Measurements from ENCODE around the gene NFYB.
"Not testable (repeated sequence)": the region's sequence is repeated elsewhere in the genome, so short reads cannot be mapped to it uniquely, and the experiment has no call there.

NFYB gene
- total RNA-seq: 7.4 to 27.2 (median 13.4) reads per million in 17 experiments

DNA sequence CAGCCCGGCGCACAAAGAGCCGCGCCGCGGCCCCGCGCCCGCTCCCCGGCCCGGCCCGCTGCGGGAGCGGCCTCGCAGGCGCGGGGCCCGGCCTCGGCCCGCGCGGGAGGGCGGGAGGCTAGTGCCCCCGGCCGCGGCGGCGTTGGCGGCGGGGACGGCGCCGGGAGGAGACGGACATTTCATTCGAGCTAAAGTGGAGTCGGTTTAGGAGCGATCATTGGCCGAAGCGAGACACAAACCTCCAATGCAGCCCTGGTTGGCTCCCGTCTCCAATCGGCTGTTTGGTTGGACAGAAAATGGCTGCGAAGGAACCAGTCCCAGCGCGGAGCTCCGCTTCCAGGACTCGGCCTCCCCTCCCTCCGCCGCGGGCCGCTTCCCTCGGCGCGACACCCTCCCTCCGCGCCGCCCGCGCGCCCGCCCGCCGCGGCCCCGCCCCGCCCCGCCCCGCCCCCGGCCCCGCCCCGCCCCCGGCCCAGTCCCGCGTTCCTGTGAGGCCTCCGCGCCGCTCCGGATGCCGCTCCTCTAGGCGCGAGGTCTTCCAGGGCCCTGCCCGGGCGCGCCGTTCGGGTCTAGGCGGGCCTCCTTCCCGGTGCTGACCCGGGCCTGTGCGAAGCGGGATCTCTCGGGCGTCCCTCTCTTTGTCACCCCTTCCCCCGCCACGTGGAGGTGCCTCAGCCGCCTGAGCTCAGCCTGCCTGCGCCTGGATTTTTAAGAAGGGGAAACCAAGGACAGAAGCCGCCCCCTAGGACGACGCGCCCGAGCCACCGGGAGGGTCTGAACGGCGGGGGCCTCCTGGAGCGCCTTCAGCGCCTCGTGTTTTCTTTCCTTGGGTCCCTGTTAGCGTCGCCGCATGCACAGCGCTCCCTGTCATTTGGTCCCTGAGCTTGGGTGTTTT lies at the start of gene NFYB:
NFYB (minus strand) TSS at position 309 of the 895 bp plus-strand sequence. CDS start 2,757 bp downstream, outside the sequence.
- DNase-seq: peak; percentile 96 to 99 (median 96)

DNA sequence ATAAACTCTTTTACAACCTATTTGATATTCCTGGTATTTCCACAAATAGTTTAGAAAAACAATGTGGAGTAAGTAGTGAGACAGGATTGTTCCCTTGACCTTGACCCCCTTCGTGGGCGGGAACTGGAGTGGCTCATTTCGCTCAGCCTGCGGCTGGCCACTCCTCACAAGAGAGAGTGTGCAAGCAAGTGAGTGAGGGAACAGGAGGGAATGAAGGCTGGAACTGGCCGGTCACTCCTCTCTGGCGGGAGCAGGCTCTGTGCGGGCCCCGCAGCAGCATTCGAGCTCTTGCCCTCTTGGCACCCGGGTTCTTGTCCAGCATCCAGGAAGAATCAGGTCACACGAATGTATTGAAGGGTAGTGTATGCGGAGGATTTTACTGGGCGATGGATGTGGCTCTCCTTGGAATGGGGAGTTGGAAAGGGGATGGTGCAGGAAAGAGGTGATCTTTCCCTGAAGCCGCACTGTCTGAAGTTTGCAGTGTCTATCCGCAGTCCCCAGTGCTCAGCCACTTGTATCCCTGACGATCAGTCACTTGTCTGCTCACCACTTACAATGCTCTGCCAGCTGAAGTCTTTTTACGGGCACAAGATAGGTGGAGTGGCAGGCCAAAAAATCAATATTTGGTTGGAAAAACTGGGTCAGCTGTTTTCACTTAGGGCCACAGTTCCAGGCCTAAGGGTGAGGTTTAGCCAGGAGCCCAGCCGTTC lies 49.6 kb upstream of the NFYB start:
- no peak for DNase-seq

DNA sequence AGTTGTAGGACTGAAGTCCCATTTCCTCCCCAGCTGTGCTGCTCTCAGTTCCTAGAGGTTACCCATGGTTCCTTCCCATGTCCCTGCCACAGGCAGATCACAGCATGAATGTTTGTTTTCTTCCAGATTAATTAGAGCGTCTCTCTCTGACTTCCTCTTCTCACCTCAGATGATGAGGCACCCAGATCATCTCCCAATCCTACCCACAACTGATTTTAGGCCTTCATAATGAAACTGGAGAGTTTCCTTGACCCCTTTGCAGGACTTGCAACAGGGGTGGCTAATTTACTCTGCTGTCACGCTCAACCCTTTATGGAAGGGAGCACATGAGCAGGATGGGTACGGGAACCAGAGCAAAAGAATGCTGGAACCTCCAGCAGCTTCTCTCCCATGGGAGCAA lies 45.4 kb upstream of the NFYB start:
- no peak for DNase-seq

DNA sequence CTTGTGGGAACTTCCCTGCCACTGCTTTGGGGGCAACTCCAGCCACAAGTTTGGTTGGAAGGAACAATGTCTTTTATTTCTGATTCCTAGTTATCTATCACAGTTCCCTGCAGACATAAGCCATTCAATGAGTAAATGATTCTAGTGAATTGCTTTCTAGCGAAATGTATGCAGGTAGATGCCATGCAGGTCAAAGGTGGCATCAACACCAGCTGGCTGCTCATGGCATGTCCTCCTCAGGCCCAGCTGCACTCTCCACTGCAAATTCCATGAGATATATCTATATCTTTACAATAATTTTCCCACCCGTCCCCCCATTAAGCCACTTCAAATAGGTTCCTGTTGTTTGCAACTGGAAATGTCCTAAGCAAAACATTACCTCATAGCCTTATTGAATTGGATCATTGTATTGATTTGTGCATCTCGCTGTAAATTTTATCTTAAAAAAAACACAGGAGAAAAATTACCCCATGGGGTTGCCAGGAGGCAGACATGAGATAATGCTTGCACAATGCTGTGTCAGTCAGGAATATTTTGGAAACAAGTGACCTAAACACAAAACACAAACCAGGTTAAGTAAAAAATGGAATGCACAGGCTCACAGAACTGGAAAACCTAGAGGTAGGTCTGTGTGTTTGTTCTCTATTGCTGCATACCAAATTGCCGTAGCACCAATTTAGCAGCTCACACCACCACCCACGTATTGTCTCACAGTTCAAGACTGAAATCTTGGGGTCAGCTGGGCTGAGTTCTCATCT lies 44.8 kb upstream of the NFYB start:
- DNase-seq: no peak

DNA sequence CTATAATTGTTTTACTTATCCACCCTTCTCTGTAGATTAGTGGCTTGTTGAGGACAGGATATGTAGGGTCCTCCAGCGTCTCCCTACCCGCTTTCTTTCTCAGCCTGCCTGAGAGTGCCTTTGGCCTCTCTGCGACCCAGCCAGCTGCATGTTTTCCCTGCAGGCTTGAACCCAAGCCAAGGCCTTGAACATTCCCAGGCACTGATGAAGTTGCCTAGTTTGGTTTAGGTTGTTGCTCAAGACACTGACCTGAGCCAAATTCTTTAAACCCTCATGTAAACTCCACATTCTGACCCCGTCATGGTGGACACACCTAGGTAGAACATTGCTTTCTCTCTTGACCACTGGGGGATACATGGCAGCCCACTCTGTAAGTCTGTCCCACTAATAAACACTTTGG lies 44.1 kb upstream of the NFYB start:
- no peak for DNase-seq

DNA sequence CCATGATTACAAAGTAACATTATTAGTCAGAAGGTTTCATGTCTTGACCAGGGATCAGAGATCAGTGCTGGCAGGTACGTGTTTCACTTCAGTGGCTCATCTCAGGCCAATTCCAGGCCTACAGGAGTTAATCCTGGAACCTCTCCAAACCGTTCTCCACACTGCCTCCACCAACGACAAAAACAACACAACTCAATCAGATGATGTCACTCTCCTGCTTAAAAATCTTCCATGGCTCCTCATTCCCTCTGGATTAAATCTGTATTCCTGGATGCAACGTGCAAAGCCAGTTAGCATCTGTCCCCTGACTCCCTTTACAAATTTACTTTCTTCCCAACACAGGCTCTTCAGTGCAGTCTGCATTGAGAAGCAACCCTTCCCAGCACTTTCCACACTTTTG lies 43.3 kb upstream of the NFYB start:
- DNase-seq: no peak

DNA sequence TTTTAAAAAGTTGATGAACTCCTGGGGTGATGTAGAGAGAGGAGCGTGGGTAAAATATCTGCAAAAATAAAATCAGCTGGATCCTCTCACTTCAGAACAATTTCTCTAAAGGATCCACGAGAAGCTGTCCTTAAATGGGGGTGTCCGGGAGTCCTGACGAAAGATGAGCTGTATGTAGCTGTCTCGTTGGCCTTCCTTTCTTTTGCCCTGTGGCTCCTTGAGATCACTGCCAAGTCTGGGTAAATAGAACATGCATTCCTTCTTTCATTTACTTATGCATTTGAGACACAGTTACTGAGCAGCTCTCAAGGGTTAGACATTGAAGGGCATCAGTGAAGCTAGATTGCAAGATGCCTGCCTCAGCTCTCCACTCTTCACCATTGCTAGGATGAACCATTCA lies 42.4 kb upstream of the NFYB start:
- no peak for DNase-seq

DNA sequence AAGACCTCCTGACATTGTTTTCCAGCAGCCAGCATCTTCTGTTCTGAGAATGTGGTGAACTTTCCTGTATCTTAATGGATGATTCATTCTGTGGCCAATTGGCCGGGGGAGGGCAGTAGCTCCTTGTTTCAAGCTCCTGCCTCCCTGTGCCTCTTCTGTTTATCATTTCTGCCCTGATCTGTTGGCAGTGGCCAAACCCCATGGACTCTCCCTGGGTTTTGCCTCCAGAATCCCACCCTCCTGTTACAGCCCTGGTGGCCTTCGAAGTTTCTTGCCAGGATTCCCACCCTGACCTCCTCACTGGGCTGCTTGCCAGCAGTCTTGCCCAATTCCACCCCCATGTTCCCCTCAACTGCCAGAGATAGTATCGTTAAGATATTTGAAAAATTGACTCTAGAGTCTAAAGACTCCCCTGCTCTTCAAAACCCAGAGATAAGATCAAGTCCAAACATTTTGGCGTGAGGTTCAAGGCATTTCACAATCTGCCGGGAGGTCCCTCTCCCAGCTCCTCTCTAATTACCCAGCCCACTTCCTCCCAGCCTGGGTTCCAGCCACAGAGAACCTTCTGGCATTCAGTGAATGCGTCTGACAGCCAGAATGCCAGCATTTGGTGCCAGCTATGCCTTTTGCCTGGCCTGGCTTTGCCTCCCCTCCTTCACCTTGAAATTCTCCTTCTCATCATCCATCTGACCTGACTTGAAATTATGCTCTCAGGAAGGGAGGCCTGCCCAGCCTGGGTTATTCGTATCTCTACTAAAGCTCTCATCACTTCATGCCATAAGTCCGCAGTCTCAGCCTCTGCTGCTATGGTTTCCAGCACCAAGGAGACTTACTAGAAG lies 39.9 kb upstream of the NFYB start:
- peak; percentile 78 to 91 (median 80) for DNase-seq

DNA sequence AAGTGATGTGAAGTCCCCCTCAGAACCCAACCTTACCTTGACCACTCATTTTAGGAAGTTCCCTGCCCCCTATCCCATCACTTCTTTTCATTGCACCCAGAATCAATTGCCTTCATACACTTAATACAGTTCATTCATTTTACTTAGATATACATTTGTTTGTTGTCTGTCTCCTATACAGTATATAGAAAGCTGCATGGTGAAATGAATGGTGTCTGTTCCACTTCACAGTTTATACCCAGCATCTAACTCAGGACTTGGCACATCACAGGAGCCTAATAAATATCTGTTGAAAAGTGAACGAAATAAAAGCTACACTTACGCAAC lies 39.3 kb upstream of the NFYB start:
- DNase-seq: no peak

DNA sequence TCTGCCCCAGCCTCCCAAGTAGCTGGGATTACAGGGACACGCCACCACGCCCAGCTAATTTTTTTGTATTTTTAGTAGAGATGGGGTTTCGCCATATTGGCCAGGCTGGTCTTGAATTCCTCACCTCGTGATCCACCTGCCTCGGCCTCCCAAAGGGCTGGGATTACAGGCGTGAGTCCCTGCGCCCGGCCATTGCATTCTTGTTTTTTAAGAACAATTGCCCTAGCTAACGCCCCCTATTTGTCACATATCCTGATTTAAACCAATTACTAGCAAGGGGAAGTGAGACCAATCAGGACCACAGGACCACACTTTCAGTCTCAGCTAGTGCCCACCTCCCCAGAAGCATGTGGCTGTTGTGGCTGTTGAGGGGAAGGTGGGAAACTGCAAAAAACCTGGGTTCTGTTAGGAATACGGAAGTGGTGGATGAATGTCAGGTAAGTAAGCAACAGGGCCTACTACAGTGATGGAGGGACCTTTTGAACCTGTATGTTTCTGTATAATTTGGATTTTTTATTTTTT lies 37.8 kb upstream of the NFYB start:
- DNase-seq: no peak

DNA sequence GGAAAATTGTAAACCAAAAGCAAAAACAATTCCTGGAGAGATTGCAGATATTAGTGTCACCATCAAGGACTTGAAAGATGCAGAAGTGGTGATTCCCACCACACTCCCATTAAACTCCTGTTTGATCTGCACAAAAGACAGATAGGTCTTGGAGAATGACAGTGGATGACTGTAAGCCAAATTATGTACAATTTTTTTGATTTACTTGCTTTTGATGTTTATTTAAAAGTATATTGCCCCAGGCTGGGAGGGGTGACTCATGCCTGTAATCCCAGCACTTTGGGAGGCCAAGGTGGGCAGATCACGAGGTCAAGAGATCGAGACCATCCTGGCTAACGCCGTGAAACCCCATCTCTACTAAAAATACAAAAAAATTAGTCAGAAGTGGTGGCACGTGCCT lies 35.8 kb upstream of the NFYB start:
- DNase-seq: not testable (repeated sequence)

DNA sequence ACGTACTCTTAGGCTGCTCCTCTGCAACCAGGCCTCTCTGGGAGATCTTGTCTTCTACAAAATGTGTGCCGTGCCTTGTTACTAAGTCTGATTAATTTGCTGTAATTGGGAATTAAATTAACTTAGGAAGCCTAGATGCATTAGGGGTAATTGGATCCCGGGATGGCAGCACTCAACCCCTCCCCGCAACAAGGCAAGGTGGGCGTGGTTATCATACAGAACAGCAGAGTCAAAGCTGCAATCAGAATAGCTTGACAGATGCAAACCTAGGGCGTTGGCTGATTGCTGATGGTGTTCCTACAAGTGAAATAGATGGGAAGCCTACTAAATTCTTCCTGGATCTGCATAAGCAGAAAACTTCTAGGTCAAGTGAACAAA lies 34.5 kb upstream of the NFYB start:
- DNase-seq: no peak

DNA sequence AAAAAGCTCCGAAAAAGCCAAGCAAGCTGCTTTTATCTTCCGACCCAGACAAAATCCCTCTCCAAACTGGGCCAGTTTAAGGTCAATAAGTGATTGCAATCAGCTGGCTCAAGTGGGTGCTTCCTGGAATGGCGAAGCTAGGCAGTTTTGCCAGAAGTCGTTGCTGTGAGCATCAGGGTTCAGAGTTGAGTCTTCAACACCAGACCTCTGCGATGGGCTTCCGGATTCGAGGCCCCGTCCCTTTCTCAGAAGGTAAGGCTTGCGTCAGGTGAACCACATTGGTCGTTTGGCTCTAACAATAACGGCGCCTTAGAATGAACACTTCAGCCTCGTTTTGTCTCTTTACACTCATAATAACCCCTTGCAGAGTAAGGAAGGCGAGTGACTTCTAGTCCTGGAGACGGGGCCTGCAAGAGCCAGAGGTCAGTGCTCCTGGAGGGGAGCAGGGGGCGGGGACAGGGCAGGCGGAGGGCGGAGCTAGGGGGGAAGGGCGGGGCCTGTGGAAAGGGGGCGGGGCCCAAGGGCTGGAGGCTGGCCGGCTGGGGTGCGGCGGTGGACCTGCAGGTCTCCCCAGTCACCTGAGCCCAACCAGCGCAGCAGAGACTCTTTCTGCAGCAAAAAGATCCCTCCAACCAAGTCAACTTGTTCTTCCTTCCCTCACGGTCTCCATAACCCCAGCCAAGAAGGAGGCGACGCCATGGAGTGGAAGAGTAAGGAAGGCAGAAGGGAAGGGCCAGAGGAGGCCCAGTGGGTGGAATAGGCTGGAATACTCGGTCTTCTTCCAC lies 34.0 kb upstream of the NFYB start:
- no peak for DNase-seq

DNA sequence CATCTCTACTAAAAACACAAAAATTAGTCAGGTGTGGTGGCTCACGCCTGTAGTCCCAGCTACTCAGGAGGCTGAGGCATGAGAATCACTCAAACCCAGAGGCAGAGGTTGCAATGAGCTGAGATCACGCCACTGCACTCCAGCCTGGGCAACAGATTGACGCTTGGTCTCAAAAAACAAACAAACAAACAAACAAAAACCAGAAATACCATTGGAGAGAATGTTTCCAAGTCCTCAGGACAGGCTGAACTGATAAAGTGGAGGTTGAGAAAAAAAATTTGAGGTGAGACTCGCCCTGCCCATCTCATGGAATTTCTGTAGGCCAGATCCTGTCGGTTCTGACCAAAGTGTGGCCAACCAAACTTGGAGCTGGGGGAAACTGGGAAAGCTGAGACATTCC lies 30.6 kb upstream of the NFYB start:
- DNase-seq: no peak

DNA sequence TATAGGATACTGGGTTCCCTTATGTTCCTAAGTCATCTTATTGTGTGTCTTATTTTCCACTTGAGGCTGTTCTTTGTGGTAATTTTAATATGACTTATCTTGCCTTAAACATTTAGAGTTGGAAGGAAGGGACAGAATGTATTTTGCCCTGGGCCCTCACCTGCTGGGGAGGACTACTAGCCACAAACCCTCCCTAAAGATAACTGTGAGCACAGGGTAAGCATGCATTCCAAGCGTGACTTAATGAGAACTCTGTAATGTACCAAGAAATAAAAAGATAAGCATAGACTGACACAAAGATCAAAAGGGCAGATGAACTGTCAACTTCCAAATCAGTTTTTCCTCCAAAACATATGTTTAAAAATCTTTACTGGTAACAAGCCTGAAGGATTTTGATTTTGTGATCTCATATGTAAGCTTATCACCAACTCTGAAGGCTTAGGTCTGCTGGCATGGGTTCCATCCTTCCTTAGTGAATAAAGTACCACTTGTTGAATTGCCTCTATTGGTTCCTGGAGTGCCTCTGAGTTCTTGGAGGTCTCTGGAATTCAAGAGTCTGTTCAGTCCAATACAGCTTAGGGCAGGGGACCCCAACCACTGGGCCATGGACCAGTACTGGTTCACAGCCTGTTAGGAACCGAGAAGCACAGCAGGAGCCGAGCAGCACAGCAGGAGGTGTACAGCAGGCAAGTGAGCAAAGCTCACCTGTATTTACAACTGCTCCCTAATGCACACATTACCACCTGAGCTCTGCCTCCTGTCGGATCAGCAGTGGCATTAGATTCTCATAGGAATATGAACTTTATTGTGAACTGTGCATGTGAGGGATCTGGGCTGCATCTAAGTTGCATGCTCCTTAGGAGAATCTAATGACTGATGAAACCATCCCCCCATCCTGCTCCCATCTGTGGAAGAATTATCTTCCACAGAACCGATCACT lies 29.8 kb upstream of the NFYB start:
- DNase-seq: no peak

DNA sequence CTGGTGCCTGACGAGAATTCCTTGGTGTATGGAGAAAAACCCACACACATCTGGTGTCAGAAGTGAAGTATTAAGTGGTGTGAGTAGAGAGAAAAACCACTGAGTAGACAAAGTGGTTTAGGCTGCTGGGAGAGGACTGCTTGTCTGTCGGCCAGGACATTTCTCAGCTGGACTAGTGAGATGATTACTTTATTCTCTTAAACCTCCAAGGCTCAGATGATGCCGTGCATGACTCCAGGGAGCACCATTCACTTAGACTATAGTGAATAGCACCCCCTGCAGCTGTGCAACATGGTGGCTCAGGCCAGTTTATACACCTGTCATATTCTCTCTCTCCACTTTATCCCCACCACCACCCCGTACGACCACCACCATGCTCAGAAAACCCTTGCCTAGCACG lies 28.5 kb upstream of the NFYB start:
- no peak for DNase-seq

DNA sequence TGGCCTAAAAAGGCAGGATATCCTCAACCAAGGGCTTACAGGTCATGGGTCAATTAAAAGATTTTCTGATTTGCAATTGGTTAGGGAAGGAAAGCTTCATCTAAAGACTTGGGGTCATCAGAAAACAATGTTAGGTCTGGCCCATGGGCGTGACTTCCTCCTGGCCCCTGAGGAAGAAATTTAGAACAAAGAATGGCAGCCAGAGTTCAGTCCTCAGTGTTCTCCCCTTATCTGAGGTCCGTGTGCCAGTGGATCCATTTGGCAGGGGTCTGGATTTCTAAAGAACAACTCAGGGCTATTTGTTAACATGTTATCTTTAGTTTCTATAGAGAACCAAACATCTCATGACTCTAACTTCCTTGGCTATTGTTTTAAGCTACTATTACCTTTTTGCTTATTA lies 27.8 kb upstream of the NFYB start:
- DNase-seq: no peak

DNA sequence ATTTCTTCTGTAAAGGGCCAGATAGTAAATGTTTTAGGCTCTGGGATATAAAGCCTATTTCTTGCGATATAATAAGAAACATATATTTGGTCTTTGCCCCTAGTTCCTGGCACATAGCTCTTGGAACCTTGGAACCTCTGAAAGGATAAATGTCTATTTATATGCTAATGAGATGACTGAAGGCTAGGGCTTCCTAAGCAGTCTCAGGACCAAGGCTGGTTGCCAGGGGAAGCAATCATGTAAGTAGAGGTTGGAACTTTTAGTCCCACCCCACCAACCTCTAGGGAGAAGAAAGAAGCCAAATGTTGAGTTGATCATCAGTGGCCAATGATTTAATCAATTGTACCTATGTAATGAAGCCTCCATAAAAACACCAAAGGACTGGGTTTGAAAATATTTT lies 26.6 kb upstream of the NFYB start:
- DNase-seq: no peak

DNA sequence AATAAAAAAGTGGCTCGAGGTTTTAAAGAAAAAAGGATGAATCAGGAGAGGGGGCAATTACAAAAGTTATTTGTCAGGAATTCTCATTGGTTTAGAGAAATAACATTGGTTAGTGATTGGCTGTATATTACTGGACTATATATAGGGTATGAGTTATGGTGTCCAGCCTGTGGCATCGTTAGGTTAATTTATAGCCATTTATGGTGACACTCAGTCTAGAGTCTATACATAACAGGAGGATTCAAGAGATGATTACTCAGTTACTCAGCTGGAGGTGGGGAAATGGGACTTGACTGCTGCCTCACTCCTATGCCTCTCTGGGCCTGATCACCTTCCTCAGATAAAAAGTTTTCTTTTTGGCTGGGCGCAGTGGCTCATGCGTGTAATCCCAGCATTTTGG lies 25.6 kb upstream of the NFYB start:
- no peak for DNase-seq

DNA sequence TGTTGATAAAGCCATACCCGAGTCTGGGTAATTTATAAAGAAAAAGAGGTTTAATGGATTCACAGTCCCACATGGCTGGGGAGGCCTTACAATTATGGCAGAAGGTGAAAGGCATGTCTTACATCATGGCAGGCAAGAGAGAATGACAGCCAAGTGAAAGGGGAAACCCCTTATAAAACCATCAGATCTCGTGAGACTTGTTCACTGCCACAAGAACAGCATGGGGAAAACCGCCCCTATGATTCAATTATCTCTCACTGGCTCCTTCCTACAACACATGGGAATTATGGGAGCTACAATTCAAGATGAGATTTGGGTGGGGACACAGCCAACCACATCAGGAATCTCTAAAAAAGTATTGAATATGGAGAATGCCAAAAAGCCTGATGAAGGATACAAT lies 25.0 kb upstream of the NFYB start:
- DNase-seq: peak in 2 of 4 experiments; percentile 4 to 16
